ENCODE data around the gene CCSAP.
"Not testable (repeated sequence)": the region's sequence is repeated elsewhere in the genome, so short reads cannot be mapped to it uniquely, and the experiment has no call there.

Gene CCSAP

DNA sequence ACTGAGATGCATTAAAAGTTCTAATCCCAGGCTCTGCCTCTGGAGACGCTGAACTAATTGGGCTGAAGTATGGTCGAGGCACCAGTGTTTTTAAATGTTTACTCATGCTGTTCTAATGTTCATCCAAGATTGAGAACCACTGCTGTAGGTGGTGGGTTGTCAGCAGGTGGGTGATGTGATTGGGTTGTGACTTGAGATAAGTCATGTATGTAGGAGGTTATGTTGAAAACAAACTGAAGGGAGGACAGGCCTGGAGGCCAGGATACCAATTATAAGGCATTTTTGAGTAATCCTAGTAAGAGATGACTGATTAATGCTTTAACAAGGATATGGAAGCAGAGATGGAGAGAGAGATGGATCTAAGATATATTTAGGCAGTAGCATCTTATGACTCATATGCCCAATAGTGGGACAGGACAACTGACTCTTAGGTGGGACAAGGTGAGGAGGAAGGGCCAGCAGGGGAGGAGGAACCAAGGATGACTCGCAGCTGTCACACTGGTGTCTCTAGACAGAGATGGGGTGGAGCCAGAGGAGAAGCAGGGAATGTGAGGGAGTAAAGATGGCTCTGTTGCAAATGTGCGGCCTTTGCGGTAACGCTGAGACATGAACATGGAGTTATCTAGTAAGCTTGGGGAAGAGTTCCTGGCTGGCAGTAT is 42.6 kb downstream of the CCSAP start:
- H3K4me3 ChIP-seq (ENCODE audit: low read depth in 1 of 2, low read length in 2 of 2) = no peak overlapping the region
- H3K9me3 ChIP-seq (ENCODE audit: control insufficient read depth in 1 of 2, low read length in 2 of 2) = no peaks in the 10 kb centered on the region
- no peak overlapping the region for H3K27ac ChIP-seq (ENCODE audit: low read length)
- H3K27me3 ChIP-seq (ENCODE audit: low read depth, low read length) = no peaks in the 10 kb centered on the region
- peaks cover 38 to 61% of the 10 kb centered on the region in 2 donors for H3K36me3 ChIP-seq (ENCODE audit: control insufficient read depth in 1 of 2, insufficient read depth in 2 of 2, low read length in 2 of 2)
- H3K4me1 ChIP-seq (ENCODE audit: control insufficient read depth in 1 of 2, insufficient read depth in 2 of 2, low read length in 2 of 2) = no peaks in the 10 kb centered on the region

DNA sequence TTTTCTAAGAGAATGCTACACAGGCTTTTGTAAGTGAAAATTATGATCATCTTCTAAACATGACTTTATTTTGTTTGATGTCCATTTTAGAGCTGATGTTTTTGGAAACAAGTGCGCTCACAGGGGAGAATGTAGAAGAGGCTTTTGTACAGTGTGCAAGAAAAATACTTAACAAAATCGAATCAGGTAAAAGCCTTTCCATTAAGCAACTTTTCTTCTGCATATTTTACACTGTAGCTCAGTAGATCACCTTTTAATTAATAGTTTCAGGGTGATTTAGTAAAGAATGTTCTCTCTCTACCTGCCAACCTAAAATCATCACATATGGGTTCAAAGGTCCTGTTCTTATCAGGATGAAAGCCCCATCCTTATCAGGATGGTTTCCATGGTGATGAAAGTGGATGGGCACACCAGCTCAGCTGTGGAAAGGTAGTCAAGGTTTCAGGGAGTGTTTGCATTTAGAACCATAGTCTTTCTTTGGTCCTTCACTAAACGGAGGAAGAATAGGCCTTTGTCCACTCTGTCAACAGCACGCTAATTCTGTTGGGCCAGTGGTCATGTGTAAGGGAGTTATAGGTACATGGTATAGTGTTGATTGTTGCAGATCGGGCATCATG is 43.9 kb downstream of the CCSAP start:
- H3K36me3 ChIP-seq (ENCODE audit: control insufficient read depth in 1 of 2, insufficient read depth in 2 of 2, low read length in 2 of 2) = peaks cover 30 to 55% of the 10 kb centered on the region in 2 donors
- H3K4me1 ChIP-seq (ENCODE audit: control insufficient read depth in 1 of 2, insufficient read depth in 2 of 2, low read length in 2 of 2) = no peaks in the 10 kb centered on the region
- H3K27ac ChIP-seq (ENCODE audit: low read length) = no peak overlapping the region
- H3K27me3 ChIP-seq (ENCODE audit: low read depth, low read length) = no peaks in the 10 kb centered on the region
- no peak overlapping the region for H3K4me3 ChIP-seq (ENCODE audit: low read depth in 1 of 2, low read length in 2 of 2)
- H3K9me3 ChIP-seq (ENCODE audit: control insufficient read depth in 1 of 2, low read length in 2 of 2) = no peaks in the 10 kb centered on the region

DNA sequence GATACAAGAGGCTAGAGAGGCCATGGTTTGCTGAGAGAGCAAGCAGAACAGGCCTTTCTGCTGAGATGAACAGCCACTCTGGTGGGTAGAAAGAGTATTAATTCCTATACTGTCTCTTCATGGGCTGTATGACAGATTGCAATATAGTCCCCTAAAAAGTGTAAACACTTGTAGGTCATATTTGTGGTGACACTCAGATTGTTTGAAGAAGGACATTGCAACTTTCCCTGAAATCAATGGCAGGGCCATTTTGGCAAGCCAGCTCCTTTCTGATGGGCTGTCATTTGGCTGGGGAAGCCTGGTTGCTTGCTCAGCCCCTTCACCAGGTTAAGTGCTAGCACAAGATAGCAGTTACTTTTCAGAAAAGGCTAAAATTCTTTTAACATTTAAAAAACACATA is 44.4 kb downstream of the CCSAP start:
- H3K9me3 ChIP-seq (ENCODE audit: control insufficient read depth in 1 of 2, low read length in 2 of 2) = no peaks in the 10 kb centered on the region
- H3K27ac ChIP-seq (ENCODE audit: low read length) = no peak overlapping the region
- H3K4me3 ChIP-seq (ENCODE audit: low read depth in 1 of 2, low read length in 2 of 2) = no peak overlapping the region
- no peaks in the 10 kb centered on the region for H3K27me3 ChIP-seq (ENCODE audit: low read depth, low read length)
- H3K4me1 ChIP-seq (ENCODE audit: control insufficient read depth in 1 of 2, insufficient read depth in 2 of 2, low read length in 2 of 2) = no peaks in the 10 kb centered on the region
- peaks cover 28 to 49% of the 10 kb centered on the region in 2 donors for H3K36me3 ChIP-seq (ENCODE audit: control insufficient read depth in 1 of 2, insufficient read depth in 2 of 2, low read length in 2 of 2)

DNA sequence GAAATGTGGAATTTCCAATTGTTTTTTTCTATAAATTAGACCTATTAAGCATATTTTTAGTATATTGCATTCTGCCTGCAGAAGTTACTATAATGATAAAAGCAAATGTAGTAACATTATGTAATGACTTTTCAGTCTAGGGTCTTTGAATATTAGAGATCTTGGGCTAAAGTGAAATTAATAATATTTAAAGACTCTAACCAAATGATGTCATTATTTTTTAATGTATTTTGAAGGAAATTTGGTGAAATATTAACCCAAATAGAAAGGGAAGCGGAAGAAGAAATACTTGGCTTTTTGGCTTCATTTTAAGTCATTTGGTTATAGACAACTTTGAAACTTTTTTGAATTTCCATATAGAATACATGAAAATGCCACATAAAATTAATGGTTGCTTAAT is 45.1 kb downstream of the CCSAP start:
- no peak overlapping the region for H3K27ac ChIP-seq (ENCODE audit: low read length)
- no peaks in the 10 kb centered on the region for H3K9me3 ChIP-seq (ENCODE audit: control insufficient read depth in 1 of 2, low read length in 2 of 2)
- H3K36me3 ChIP-seq (ENCODE audit: control insufficient read depth in 1 of 2, insufficient read depth in 2 of 2, low read length in 2 of 2) = peaks cover 28 to 49% of the 10 kb centered on the region in 2 donors

DNA sequence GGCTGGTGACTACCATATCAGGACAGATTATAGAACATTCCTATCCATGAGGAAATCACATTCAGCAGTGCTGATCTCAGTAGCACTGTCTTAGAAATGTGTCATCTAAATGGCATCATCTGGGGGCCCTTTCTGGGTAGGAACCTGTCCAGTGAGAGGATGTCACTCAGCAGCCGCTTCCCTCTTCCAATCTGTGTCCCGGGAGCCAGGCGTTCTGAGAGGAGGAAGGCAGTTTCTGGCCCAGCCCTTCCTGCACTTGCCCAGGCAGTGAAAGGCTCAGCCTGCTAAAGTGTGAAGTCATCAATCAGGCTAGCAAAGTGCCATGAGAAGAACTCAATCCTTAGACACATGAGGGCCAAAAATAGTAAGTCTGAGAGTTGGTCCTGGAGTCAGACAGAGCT is 46.3 kb downstream of the CCSAP start:
- H3K27me3 ChIP-seq (ENCODE audit: low read depth, low read length) = no peaks in the 10 kb centered on the region
- peaks cover 31 to 50% of the 10 kb centered on the region in 2 donors for H3K36me3 ChIP-seq (ENCODE audit: control insufficient read depth in 1 of 2, insufficient read depth in 2 of 2, low read length in 2 of 2)
- H3K4me3 ChIP-seq (ENCODE audit: low read depth in 1 of 2, low read length in 2 of 2) = no peak overlapping the region
- H3K9me3 ChIP-seq (ENCODE audit: control insufficient read depth in 1 of 2, low read length in 2 of 2) = no peaks in the 10 kb centered on the region
- H3K4me1 ChIP-seq (ENCODE audit: control insufficient read depth in 1 of 2, insufficient read depth in 2 of 2, low read length in 2 of 2) = no peaks in the 10 kb centered on the region
- H3K27ac ChIP-seq (ENCODE audit: low read length) = no peak overlapping the region

More for the DNA sequence above, 45.1 kb downstream of the CCSAP start:
- no peaks in the 10 kb centered on the region for H3K4me1 ChIP-seq (ENCODE audit: control insufficient read depth in 1 of 2, insufficient read depth in 2 of 2, low read length in 2 of 2)
- H3K27me3 ChIP-seq (ENCODE audit: low read depth, low read length) = no peaks in the 10 kb centered on the region
- no peak overlapping the region for H3K4me3 ChIP-seq (ENCODE audit: low read depth in 1 of 2, low read length in 2 of 2)

DNA sequence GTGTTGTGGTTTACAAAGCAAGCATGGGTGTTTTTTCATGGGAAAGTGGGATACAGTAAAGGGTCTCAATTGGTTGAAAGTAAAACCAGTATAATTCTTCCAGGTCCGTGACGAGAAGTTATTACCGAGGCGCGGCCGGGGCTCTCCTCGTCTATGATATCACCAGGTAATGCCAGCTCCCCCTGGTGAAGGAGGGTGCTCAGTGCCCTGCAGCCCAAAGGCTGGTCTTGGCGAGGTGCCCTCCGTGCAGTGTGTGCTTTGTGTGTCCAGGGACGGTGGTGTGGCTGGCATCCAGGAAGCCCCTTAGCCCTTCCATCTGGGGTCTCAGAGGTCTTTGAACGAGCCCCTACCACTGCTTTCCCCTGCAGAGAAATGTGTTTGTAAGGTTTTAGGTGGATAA is 47.1 kb downstream of the CCSAP start:
- H3K36me3 ChIP-seq (ENCODE audit: control insufficient read depth in 1 of 2, insufficient read depth in 2 of 2, low read length in 2 of 2) = peaks cover 25 to 51% of the 10 kb centered on the region in 2 donors
- H3K27ac ChIP-seq (ENCODE audit: low read length) = no peak overlapping the region
- H3K4me1 ChIP-seq (ENCODE audit: control insufficient read depth in 1 of 2, insufficient read depth in 2 of 2, low read length in 2 of 2) = no peaks in the 10 kb centered on the region
- no peaks in the 10 kb centered on the region for H3K27me3 ChIP-seq (ENCODE audit: low read depth, low read length)
- no peak overlapping the region for H3K4me3 ChIP-seq (ENCODE audit: low read depth in 1 of 2, low read length in 2 of 2)
- H3K9me3 ChIP-seq (ENCODE audit: control insufficient read depth in 1 of 2, low read length in 2 of 2) = no peaks in the 10 kb centered on the region

DNA sequence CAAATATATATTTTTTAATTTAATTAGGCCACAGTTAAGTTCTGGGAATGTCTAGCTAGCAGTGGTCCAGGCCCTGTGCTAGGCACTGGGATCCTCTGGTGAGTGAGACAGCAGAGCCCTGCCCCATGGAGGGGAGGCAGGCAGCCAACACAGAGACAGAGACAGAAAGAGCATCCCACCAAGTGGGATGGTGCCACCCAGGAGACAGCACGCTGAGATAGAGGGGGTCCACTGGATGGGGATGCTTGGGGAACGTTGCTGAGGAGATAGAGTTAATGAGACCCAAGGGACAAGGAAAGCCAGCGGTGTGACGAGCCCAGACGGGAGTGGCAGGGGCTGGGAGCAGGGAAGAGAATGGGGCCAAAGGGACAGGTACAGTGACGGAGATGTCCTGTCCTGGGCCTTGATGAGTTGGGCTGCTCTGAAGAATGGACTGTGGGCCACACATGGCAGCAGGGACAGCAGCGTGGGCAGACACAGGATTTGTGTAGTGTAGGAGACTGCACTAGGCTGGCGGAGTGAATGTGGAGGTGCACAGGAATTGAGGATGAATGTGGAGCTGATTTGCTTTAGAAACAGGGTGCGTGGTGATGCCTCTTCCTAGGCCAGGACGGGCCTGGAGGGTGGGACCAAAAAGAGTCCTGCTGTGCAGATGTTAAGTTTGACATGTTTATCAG is 49.2 kb downstream of the CCSAP start:
- Histone ChIP-seq H3K36me3 (ENCODE audit: control insufficient read depth in 1 of 2, insufficient read depth in 2 of 2, low read length in 2 of 2) (peaks cover 11 to 30% of the 10 kb centered on the region in 2 donors), H3K9me3 (ENCODE audit: control insufficient read depth in 1 of 2, low read length in 2 of 2) (no peaks in the 10 kb centered on the region)

DNA sequence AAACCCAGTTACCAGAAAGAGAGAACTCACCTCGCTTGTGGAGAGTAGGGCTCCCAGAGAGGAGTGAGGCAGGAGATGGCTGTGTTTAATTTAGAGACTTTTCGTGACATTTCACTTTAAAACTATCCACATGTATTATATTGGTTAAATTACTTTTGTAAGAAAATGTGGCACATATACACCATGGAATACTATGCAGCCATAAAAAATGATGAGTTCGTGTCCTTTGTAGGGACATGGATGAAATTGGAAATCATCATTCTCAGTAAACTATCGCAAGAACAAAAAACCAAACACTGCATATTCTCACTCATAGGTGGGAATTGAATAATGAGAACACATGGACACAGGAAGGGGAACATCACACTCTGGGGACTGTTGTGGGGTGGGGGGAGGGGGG is 51.2 kb downstream of the CCSAP start:
- Histone ChIP-seq H3K36me3 (ENCODE audit: control insufficient read depth in 1 of 2, insufficient read depth in 2 of 2, low read length in 2 of 2) (peaks cover 7 to 22% of the 10 kb centered on the region in 2 donors), H3K4me1 (ENCODE audit: control insufficient read depth in 1 of 2, insufficient read depth in 2 of 2, low read length in 2 of 2) (peaks cover 4 to 13% of the 10 kb centered on the region in 2 donors)
- H3K4me3 ChIP-seq (ENCODE audit: low read depth in 1 of 2, low read length in 2 of 2); H3K27ac ChIP-seq (ENCODE audit: low read length); H3K27me3 ChIP-seq (ENCODE audit: low read depth, low read length); H3K9me3 ChIP-seq (ENCODE audit: control insufficient read depth in 1 of 2, low read length in 2 of 2): not testable (repeated sequence)

More for the DNA sequence above, 49.2 kb downstream of the CCSAP start:
- H3K4me1 ChIP-seq (ENCODE audit: control insufficient read depth in 1 of 2, insufficient read depth in 2 of 2, low read length in 2 of 2) = no peaks in the 10 kb centered on the region
- no peak overlapping the region for H3K4me3 ChIP-seq (ENCODE audit: low read depth in 1 of 2, low read length in 2 of 2)
- no peak overlapping the region for H3K27ac ChIP-seq (ENCODE audit: low read length)
- H3K27me3 ChIP-seq (ENCODE audit: low read depth, low read length) = no peaks in the 10 kb centered on the region

DNA sequence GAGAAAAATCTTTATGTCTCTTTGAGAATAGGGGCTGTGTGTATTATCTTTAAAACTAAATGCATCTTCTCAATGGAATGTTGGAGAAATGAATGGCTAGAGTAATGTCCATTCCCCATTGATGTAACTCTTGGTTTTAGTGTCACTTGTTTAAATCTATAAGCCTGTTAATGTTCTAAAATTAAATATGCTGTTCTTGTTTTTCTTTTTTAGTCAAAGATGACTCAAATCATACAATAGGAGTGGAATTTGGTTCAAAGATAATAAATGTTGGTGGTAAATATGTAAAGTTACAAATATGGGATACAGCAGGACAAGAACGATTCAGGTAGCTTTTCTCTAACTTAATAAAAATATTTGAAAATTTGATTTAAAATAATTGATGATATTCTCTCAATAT is 54.3 kb downstream of the CCSAP start:
- Histone ChIP-seq H3K4me3 (ENCODE audit: low read depth in 1 of 2, low read length in 2 of 2) (no peak overlapping the region), H3K27me3 (ENCODE audit: low read depth, low read length) (no peaks in the 10 kb centered on the region), H3K36me3 (ENCODE audit: control insufficient read depth in 1 of 2, insufficient read depth in 2 of 2, low read length in 2 of 2) (peaks cover 7 to 14% of the 10 kb centered on the region in 2 donors), H3K4me1 (ENCODE audit: control insufficient read depth in 1 of 2, insufficient read depth in 2 of 2, low read length in 2 of 2) (peaks cover 4 to 21% of the 10 kb centered on the region in 2 donors), H3K9me3 (ENCODE audit: control insufficient read depth in 1 of 2, low read length in 2 of 2) (no peaks in the 10 kb centered on the region), H3K27ac (ENCODE audit: low read length) (no peak overlapping the region)

DNA sequence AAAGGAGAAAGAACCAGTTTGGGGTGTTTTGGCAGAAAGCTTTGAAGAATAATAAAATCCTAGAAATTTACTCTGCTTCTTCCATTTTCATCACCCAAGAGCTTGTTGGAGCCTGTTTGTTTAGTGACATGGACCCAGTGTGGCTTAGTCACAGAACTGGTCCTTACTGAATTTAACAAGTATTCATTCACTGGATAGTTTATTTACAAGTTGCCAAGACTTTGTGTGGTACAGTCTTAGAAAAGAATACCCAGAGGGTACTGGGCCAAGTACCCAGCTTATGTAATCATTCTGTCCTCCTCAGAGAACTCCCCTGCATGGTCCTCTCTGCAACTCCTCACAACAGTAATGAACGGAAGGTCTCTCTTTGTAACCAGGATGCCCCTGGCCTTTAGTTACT is 55.6 kb downstream of the CCSAP start:
- Histone ChIP-seq H3K9me3 (ENCODE audit: control insufficient read depth in 1 of 2, low read length in 2 of 2) (no peaks in the 10 kb centered on the region), H3K4me1 (ENCODE audit: control insufficient read depth in 1 of 2, insufficient read depth in 2 of 2, low read length in 2 of 2) (peaks cover 4 to 21% of the 10 kb centered on the region in 2 donors), H3K36me3 (ENCODE audit: control insufficient read depth in 1 of 2, insufficient read depth in 2 of 2, low read length in 2 of 2) (peaks cover 4 to 8% of the 10 kb centered on the region in 2 donors), H3K4me3 (ENCODE audit: low read depth in 1 of 2, low read length in 2 of 2) (no peak overlapping the region), H3K27ac (ENCODE audit: low read length) (no peak overlapping the region), H3K27me3 (ENCODE audit: low read depth, low read length) (no peaks in the 10 kb centered on the region)

DNA sequence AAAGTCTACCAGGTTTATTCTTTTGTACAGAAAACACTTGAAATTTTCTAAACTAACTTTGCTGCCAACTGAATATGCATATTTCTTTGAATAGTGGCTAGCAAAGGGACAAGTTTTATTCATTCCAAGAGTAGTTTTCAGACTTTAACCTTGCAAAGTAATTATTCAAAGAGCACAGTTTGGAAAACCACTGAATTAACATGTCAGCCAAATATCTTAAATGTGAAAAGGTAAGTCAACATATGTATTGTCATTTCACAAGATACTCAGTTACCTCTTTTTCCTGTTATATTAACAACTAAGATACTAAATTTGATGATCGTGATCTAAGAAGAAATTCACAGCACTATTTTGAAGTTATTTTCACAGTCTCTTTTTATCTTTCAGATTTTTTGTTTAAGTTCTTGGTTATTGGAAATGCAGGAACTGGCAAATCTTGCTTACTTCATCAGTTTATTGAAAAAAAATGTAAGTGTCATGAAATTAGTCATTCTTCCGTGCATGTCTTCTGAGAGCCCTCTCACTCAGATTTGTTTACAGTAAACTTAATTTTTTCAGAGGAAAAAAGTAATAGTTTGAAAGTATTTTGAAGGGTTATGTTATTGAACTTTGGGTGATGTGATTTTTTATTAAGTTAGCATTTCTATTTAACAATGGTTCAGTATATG is 56.6 kb downstream of the CCSAP start:
- Histone ChIP-seq H3K36me3 (ENCODE audit: control insufficient read depth in 1 of 2, insufficient read depth in 2 of 2, low read length in 2 of 2) (peaks cover 3 to 4% of the 10 kb centered on the region in 2 donors), H3K27me3 (ENCODE audit: low read depth, low read length) (no peaks in the 10 kb centered on the region), H3K4me3 (ENCODE audit: low read depth in 1 of 2, low read length in 2 of 2) (no peak overlapping the region), H3K9me3 (ENCODE audit: control insufficient read depth in 1 of 2, low read length in 2 of 2) (no peaks in the 10 kb centered on the region), H3K4me1 (ENCODE audit: control insufficient read depth in 1 of 2, insufficient read depth in 2 of 2, low read length in 2 of 2) (peaks cover 4 to 24% of the 10 kb centered on the region in 2 donors), H3K27ac (ENCODE audit: low read length) (no peak overlapping the region)

All from muscle layer of duodenum (tissue), 2 donors.